ENCODE results near the gene RNPC3. TPM values are rescaled to one million over a fixed set of nuclear protein-coding genes. Genes with fewer than 3 reads are reported as not detected.

Gene RNPC3
- total RNA-seq, 1 experiment from 2014 or later, result 16.4 TPM

- Mint-ChIP-seq H3K4me3 (no peak overlapping the region), H3K9me3 (no peaks in the 10 kb centered on the region), H3K27ac (no peak overlapping the region), H3K27me3 (ENCODE audit: low read depth) (no peaks in the 10 kb centered on the region), H3K36me3 (peaks cover 51% of the 10 kb centered on the region), H3K4me1 (no peaks in the 10 kb centered on the region)
- ChIA-PET CTCF (no interaction called here), POLR2A (no interaction called here)
- ATAC-seq, result no peak
- no peak for DNase-seq (ENCODE audit: low spot score)
- TF ChIP-seq, protein P1, sequence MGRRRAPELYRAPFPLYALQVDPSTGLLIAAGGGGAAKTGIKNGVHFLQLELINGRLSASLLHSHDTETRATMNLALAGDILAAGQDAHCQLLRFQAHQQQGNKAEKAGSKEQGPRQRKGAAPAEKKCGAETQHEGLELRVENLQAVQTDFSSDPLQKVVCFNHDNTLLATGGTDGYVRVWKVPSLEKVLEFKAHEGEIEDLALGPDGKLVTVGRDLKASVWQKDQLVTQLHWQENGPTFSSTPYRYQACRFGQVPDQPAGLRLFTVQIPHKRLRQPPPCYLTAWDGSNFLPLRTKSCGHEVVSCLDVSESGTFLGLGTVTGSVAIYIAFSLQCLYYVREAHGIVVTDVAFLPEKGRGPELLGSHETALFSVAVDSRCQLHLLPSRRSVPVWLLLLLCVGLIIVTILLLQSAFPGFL (CRISPR knock-in tag; IDR thresholded peaks at IDR 0.05; ENCODE audit: borderline replicate concordance), result no peak
Measured at GRCh38 chr1:103541431-103541830, 15.9 kb downstream of the RNPC3 start.

GRCh38 chr1:103546496-103546895 is 21.0 kb downstream of the RNPC3 start:
- H3K9me3 Mint-ChIP-seq, result no peaks in the 10 kb centered on the region

More at GRCh38 chr1:103546496-103546895, 21.0 kb downstream of the RNPC3 start:
- Mint-ChIP-seq H3K27me3 (ENCODE audit: low read depth) (no peaks in the 10 kb centered on the region), H3K4me3 (no peak overlapping the region), H3K27ac (no peak overlapping the region), H3K36me3 (peaks cover 53% of the 10 kb centered on the region), H3K4me1 (no peaks in the 10 kb centered on the region)
- TF ChIP-seq, protein P2, sequence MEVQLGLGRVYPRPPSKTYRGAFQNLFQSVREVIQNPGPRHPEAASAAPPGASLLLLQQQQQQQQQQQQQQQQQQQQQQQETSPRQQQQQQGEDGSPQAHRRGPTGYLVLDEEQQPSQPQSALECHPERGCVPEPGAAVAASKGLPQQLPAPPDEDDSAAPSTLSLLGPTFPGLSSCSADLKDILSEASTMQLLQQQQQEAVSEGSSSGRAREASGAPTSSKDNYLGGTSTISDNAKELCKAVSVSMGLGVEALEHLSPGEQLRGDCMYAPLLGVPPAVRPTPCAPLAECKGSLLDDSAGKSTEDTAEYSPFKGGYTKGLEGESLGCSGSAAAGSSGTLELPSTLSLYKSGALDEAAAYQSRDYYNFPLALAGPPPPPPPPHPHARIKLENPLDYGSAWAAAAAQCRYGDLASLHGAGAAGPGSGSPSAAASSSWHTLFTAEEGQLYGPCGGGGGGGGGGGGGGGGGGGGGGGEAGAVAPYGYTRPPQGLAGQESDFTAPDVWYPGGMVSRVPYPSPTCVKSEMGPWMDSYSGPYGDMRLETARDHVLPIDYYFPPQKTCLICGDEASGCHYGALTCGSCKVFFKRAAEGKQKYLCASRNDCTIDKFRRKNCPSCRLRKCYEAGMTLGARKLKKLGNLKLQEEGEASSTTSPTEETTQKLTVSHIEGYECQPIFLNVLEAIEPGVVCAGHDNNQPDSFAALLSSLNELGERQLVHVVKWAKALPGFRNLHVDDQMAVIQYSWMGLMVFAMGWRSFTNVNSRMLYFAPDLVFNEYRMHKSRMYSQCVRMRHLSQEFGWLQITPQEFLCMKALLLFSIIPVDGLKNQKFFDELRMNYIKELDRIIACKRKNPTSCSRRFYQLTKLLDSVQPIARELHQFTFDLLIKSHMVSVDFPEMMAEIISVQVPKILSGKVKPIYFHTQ (CRISPR knock-in tag; IDR thresholded peaks at IDR 0.05), result no peak
- TF ChIP-seq ZNF219 (CRISPR knock-in tag; IDR thresholded peaks at IDR 0.05; ENCODE audit: borderline replicate concordance) (no peak), ZNF138 (CRISPR knock-in tag; conservative IDR thresholded peaks at IDR 0.05) (no peak), CREB1 (CRISPR knock-in tag; IDR thresholded peaks at IDR 0.05) (no peak), ZNF317 (CRISPR knock-in tag; IDR thresholded peaks at IDR 0.05; ENCODE audit: borderline replicate concordance, low read depth) (no peak), IRF2 (CRISPR knock-in tag; IDR thresholded peaks at IDR 0.05; ENCODE audit: borderline replicate concordance, low read depth) (no peak), HMGXB4 (CRISPR knock-in tag; IDR thresholded peaks at IDR 0.05) (no peak), MLX (CRISPR knock-in tag; IDR thresholded peaks at IDR 0.05) (no peak), E2F4 (CRISPR knock-in tag; IDR thresholded peaks at IDR 0.05; ENCODE audit: borderline replicate concordance, low read depth) (no peak)
- TF ChIP-seq, protein P3, sequence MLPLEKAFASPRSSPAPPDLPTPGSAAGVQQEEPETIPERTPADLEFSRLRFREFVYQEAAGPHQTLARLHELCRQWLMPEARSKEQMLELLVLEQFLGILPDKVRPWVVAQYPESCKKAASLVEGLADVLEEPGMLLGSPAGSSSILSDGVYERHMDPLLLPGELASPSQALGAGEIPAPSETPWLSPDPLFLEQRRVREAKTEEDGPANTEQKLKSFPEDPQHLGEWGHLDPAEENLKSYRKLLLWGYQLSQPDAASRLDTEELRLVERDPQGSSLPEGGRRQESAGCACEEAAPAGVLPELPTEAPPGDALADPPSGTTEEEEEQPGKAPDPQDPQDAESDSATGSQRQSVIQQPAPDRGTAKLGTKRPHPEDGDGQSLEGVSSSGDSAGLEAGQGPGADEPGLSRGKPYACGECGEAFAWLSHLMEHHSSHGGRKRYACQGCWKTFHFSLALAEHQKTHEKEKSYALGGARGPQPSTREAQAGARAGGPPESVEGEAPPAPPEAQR (CRISPR knock-in tag; IDR thresholded peaks at IDR 0.05), result no peak
- TF ChIP-seq, protein P4, sequence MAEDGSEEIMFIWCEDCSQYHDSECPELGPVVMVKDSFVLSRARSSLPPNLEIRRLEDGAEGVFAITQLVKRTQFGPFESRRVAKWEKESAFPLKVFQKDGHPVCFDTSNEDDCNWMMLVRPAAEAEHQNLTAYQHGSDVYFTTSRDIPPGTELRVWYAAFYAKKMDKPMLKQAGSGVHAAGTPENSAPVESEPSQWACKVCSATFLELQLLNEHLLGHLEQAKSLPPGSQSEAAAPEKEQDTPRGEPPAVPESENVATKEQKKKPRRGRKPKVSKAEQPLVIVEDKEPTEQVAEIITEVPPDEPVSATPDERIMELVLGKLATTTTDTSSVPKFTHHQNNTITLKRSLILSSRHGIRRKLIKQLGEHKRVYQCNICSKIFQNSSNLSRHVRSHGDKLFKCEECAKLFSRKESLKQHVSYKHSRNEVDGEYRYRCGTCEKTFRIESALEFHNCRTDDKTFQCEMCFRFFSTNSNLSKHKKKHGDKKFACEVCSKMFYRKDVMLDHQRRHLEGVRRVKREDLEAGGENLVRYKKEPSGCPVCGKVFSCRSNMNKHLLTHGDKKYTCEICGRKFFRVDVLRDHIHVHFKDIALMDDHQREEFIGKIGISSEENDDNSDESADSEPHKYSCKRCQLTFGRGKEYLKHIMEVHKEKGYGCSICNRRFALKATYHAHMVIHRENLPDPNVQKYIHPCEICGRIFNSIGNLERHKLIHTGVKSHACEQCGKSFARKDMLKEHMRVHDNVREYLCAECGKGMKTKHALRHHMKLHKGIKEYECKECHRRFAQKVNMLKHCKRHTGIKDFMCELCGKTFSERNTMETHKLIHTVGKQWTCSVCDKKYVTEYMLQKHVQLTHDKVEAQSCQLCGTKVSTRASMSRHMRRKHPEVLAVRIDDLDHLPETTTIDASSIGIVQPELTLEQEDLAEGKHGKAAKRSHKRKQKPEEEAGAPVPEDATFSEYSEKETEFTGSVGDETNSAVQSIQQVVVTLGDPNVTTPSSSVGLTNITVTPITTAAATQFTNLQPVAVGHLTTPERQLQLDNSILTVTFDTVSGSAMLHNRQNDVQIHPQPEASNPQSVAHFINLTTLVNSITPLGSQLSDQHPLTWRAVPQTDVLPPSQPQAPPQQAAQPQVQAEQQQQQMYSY (CRISPR knock-in tag; IDR thresholded peaks at IDR 0.05), result no peak
- ATAC-seq (no peak), DNase-seq (ENCODE audit: low spot score) (no peak)
- POLR2A ChIA-PET, result no interaction called here
- CTCF ChIA-PET, result no interaction called here
